ENCODE measurements around the gene CNTN4.

CNTN4 gene

DNA sequence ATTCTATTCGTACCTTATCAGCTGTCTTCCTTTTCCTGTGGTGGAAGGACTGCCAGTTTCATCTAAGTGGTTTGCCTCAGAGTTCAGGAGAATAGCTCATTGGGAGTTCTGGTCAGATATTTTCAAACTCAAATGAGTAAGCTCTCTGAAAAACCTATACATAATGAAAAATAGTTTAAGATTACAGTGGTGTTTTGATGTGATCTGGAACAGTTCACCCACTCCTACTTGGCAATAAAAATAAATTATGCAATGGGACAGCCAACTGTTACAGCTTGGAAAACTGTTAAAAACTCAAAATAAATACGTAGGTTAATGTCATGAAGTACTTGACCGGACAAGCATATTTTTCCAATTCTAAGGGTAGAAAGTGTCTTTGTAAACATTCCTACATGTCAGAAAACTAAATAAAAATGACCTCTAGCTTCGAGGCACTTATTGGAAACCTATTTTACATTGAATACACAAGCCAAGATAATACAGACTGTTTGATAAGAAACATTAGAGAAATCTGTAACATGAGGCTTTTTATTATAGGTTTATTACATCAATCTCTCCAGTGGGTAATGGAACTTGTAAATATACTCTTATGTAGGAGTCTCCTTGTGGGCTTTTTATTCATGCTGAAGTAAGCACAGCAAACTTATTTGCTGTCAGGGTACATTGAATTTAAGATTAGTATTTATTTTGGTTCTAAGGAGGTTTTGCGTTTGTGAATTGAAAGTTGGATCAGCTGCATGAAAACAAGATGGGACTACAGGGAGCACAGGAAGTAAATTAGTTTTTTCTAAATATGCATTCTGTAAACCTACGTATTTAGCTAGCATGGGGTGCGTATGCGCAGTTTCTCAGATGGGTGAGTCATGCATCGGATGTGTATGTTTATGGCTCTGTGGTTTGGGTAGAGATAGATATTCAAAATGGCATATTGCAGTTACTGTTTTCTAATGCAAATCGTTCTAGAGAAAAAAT lies 558.4 kb downstream of the CNTN4 start:
- H3K4me3 ChIP-seq (ENCODE audit: low read length), result no peak overlapping the region
- TF ChIP-seq, protein P1, sequence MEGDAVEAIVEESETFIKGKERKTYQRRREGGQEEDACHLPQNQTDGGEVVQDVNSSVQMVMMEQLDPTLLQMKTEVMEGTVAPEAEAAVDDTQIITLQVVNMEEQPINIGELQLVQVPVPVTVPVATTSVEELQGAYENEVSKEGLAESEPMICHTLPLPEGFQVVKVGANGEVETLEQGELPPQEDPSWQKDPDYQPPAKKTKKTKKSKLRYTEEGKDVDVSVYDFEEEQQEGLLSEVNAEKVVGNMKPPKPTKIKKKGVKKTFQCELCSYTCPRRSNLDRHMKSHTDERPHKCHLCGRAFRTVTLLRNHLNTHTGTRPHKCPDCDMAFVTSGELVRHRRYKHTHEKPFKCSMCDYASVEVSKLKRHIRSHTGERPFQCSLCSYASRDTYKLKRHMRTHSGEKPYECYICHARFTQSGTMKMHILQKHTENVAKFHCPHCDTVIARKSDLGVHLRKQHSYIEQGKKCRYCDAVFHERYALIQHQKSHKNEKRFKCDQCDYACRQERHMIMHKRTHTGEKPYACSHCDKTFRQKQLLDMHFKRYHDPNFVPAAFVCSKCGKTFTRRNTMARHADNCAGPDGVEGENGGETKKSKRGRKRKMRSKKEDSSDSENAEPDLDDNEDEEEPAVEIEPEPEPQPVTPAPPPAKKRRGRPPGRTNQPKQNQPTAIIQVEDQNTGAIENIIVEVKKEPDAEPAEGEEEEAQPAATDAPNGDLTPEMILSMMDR (IDR thresholded peaks at IDR 0.05; ENCODE audit: insufficient read depth, low read depth, low read length, missing control alignments), result no peak
- no peak for DNase-seq (ENCODE audit: low read depth)

DNA sequence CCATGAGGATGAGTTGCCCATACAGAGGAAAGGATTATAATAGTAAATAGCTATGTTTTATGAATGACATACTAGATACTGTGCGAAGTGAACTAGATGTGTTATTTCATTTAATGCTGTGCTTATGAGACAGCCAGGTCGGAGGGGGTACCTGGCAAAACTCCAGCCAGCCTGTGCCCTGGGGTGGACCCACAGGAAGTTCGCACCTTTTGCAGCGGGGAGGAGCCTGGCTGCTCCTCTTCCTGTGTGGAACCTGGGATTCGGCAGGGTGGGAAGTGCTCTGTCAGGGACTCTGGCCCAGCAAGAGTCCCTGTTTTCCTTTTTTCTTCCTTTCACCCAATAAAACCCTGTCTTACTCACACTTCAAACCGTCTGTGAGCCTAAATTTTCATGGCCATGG lies 559.3 kb downstream of the CNTN4 start:
- DNase-seq (ENCODE audit: low read depth), result no peak
- H3K4me3 ChIP-seq (ENCODE audit: low read length), result no peak overlapping the region
- TF ChIP-seq, protein P1 (IDR thresholded peaks at IDR 0.05; ENCODE audit: insufficient read depth, low read depth, low read length, missing control alignments), result no peak

DNA sequence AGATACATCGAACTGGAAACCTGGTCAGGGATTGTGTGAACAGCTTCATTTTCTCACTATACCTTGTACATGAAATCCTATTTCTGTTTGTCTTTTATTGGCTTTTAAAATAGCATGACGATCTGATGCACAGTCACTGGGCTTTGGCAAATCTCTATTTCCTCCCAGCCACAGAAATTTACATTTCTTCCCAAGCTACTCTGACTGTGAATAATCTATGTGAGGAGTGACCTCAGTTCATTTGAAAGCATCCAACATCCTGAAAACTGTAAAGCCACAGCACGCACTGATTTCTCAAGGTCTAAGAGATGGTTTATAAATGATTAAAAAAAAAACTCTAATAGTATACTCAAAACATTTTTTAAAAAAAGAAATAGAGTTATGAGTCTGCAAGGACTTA lies 561.2 kb downstream of the CNTN4 start:
- no peak for DNase-seq (ENCODE audit: low read depth)
- H3K4me3 ChIP-seq (ENCODE audit: low read length), result no peak overlapping the region
- TF ChIP-seq, protein P1 (IDR thresholded peaks at IDR 0.05; ENCODE audit: insufficient read depth, low read depth, low read length, missing control alignments), result no peak

DNA sequence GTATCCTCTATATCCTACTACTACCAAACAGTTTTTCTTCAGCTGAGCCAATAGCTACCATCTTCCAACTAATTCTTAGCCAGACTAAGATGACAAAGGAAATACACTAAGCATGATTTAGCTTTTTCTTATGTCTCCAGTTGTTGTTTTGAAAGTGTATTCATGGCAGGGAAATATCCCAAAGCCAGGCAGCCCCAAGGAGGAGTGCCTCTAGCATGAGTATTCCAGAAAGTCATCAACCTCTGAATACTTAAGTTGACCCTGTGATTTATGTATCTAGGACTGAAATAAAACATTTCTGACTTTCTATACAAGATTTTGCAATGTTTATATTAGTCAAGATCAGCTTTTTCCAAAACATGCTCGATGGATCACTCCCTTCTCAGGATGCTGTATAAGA lies 562.4 kb downstream of the CNTN4 start:
- TF ChIP-seq, protein P1 (IDR thresholded peaks at IDR 0.05; ENCODE audit: insufficient read depth, low read depth, low read length, missing control alignments), result no peak
- no peak overlapping the region for H3K4me3 ChIP-seq (ENCODE audit: low read length)
- DNase-seq (ENCODE audit: low read depth), result no peak

DNA sequence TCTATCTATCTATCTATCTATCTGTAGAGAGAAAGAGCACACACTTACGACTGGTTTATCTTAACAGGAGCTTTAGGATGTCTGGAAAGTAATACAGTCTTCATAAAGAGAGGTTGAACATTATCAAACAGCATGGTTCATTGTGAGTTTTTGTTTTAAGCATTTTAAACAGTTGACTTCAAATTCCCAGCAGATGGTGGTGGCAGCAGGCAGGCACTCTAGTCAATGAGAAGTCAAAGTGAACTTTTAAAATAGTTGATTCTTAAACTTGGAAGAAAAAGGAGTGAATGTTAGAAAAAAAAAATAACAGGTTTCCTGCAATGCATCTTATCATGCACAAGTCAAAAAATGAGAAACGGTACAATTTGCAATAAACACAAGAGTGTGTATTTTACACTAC lies 578.8 kb downstream of the CNTN4 start:
- no peak for DNase-seq (ENCODE audit: low read depth)
- H3K4me3 ChIP-seq (ENCODE audit: low read length), result no peak overlapping the region
- TF ChIP-seq, protein P1 (IDR thresholded peaks at IDR 0.05; ENCODE audit: insufficient read depth, low read depth, low read length, missing control alignments), result no peak

DNA sequence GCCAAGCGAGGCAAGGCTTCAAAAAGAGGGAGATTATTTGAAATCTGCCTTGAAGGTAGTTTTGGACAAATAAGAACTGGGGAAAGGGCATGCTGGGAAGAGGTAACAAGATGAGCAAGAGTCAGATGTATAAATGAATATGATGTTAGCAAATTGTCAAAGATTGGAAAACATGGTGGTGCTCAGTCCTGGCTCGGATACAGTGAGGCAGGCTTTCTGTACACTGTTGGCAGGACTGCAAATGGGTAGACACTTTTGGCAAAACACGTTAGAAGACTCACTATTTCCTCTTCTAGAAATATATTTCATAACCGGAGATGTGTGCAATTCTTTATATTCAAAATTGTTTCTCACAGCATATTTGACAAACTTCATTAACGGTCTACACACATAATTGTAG lies 581.6 kb downstream of the CNTN4 start:
- no peak overlapping the region for H3K4me3 ChIP-seq (ENCODE audit: low read length)
- TF ChIP-seq, protein P1 (IDR thresholded peaks at IDR 0.05; ENCODE audit: insufficient read depth, low read depth, low read length, missing control alignments), result no peak
- DNase-seq (ENCODE audit: low read depth), result no peak

DNA sequence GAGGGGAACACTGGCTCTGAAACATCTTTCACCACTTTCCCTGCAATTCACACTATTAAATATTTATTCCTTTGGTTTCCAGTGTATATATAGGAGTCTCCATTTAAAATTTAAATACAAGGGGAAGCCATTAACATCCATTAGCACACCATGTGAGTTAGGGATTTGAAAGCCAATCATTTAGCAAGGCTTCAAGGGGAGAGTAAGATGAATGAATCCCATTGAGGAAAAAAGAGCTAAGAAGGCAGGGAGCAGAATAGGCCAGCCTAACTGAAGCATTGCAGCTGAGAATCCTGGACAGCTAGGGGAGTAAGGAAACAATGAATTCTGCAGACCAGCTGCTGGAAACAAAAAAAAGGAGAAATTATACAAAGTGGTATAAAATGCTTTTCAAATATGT lies 585.4 kb downstream of the CNTN4 start:
- no peak for DNase-seq (ENCODE audit: low read depth)
- TF ChIP-seq, protein P1 (IDR thresholded peaks at IDR 0.05; ENCODE audit: insufficient read depth, low read depth, low read length, missing control alignments), result no peak
- H3K4me3 ChIP-seq (ENCODE audit: low read length), result no peak overlapping the region

All from epithelial cell of esophagus (primary cell).